Activated CD8-positive, alpha-beta T cell treated with anti-CD3 and anti-CD28 coated beads for 36 hours (primary cell): Measurements from ENCODE around the gene RPH3AL. TPM values are rescaled to one million over a fixed set of nuclear protein-coding genes. Genes with fewer than 3 reads are reported as not detected.

Experiments
- ATAC-seq: fragments of 200-7000 bp; cut with Tn5 transposase; one replicate; pipeline ENCODE4 v1.10.0; 2021; ENCODE audit warnings: mild to moderate bottlenecking, moderate library complexity
- CTCF ChIA-PET: fragments of 350-600 bp; sonication (Branson Sonifier 250); formaldehyde crosslinking; loops from one replicate; lab custom pipeline; 2021; ENCODE audit warnings: antibody characterized with exemption; lab: Charles Lee
- POLR2A ChIA-PET: fragments of 350-600 bp; sonication (Branson Sonifier 250); formaldehyde crosslinking; loops from one replicate; lab custom pipeline; 2021; ENCODE audit warnings: antibody characterized with exemption; lab: Charles Lee
- DNase-seq: peaks from one replicate; pipeline ENCODE4 v3.0.0-alpha.2; 2020
- H3K27ac Mint-ChIP-seq: one replicate; pipeline ENCODE4 v1.8.0; 2021; ENCODE audit warnings: mild to moderate bottlenecking, mixed read lengths
- H3K27me3 Mint-ChIP-seq: one replicate; pipeline ENCODE4 v1.8.0; 2021; ENCODE audit warnings: mixed read lengths
- H3K36me3 Mint-ChIP-seq: one replicate; pipeline ENCODE4 v1.8.0; 2021; ENCODE audit warnings: low read depth, mixed read lengths
- H3K4me1 Mint-ChIP-seq: one replicate; pipeline ENCODE4 v1.8.0; 2021; ENCODE audit warnings: low read depth, mixed read lengths
- H3K4me3 Mint-ChIP-seq: one replicate; pipeline ENCODE4 v1.8.0; 2021; ENCODE audit warnings: mild to moderate bottlenecking, moderate library complexity, mixed read lengths
- H3K9me3 Mint-ChIP-seq: one replicate; pipeline ENCODE4 v1.8.0; 2021; ENCODE audit warnings: mixed read lengths
- CTCF ChIP-seq: fragments of 200-600 bp; IDR thresholded peaks from one replicate; pipeline ENCODE4 v1.8.0; 2022; ENCODE audit warnings: antibody characterized with exemption, mild to moderate bottlenecking
- intact Hi-C: fragments of 100-400 bp; cut with micrococcal nuclease; formaldehyde crosslinking; loops from one replicate; pipeline ENCODE4 v1.10.0; 2022
- total RNA-seq, 2 experiments: library from RNA; stranded (reverse); gene quantifications; one replicate each; pipeline ENCODE4 v1.2.3, GENCODE V29; 2021

The RPH3AL gene
- total RNA-seq, 2 experiments from 2014 or later = 0.72 to 1.1 TPM

- H3K9me3 Mint-ChIP-seq = no peaks in the 10 kb centered on the region
- peaks cover 20% of the 10 kb centered on the region for H3K4me1 Mint-ChIP-seq
- no peak for TF ChIP-seq CTCF
- CTCF ChIA-PET = no interaction called here
- no peak overlapping the region for H3K27ac Mint-ChIP-seq
- H3K27me3 Mint-ChIP-seq = no peaks in the 10 kb centered on the region
- intact Hi-C loops = no loop called here
- no peak overlapping the region for H3K4me3 Mint-ChIP-seq
- DNase-seq (no peak), ATAC-seq (no peak)
- no peaks in the 10 kb centered on the region for H3K36me3 Mint-ChIP-seq
- POLR2A ChIA-PET = interaction anchor here (1.3 kb wide), 1 partner anchor 15 kb away, joined by 4 read pairs; no protein-coding TSS in a partner anchor
Observed at GRCh38 chr17:338442-339192, 14.0 kb downstream of the RPH3AL start.

GRCh38 chr17:337866-338265 lies 14.7 kb downstream of the RPH3AL start:
- H3K9me3 Mint-ChIP-seq = no peaks in the 10 kb centered on the region
- peaks cover 24% of the 10 kb centered on the region for H3K4me1 Mint-ChIP-seq
- no peak overlapping the region for H3K27ac Mint-ChIP-seq
- intact Hi-C loops = no loop called here
- ChIA-PET CTCF (no interaction called here), POLR2A (no interaction called here)
- TF ChIP-seq CTCF = no peak
- no peak overlapping the region for H3K4me3 Mint-ChIP-seq
- no peaks in the 10 kb centered on the region for H3K27me3 Mint-ChIP-seq
- ATAC-seq = no peak
- no peaks in the 10 kb centered on the region for H3K36me3 Mint-ChIP-seq
- DNase-seq = no peak

GRCh38 chr17:337453-337852 lies 15.2 kb downstream of the RPH3AL start:
- intact Hi-C loops = no loop called here
- no peaks in the 10 kb centered on the region for H3K27me3 Mint-ChIP-seq
- TF ChIP-seq CTCF = no peak
- H3K4me1 Mint-ChIP-seq = peaks cover 24% of the 10 kb centered on the region
- H3K9me3 Mint-ChIP-seq = no peaks in the 10 kb centered on the region
- no peaks in the 10 kb centered on the region for H3K36me3 Mint-ChIP-seq
- H3K4me3 Mint-ChIP-seq = no peak overlapping the region
- POLR2A ChIA-PET = no interaction called here
- H3K27ac Mint-ChIP-seq = no peak overlapping the region
- CTCF ChIA-PET = no interaction called here
- DNase-seq = no peak
- ATAC-seq = no peak

- ChIA-PET CTCF (no interaction called here), POLR2A (no interaction called here)
- H3K27ac Mint-ChIP-seq = no peak overlapping the region
- H3K4me1 Mint-ChIP-seq = peaks cover 28% of the 10 kb centered on the region
- no peak for ATAC-seq
- no peaks in the 10 kb centered on the region for H3K36me3 Mint-ChIP-seq
- TF ChIP-seq CTCF = no peak
- H3K4me3 Mint-ChIP-seq = no peak overlapping the region
- intact Hi-C loops = no loop called here
- H3K9me3 Mint-ChIP-seq = no peaks in the 10 kb centered on the region
- no peaks in the 10 kb centered on the region for H3K27me3 Mint-ChIP-seq
- no peak for DNase-seq
Observed at GRCh38 chr17:337022-337420, 15.6 kb downstream of the RPH3AL start.

GRCh38 chr17:336110-337021 lies 16.2 kb downstream of the RPH3AL start:
- intact Hi-C loops = no loop called here
- DNase-seq = peak; percentile 31
- no peak overlapping the region for H3K27ac Mint-ChIP-seq

More at GRCh38 chr17:336110-337021, 16.2 kb downstream of the RPH3AL start:
- Mint-ChIP-seq H3K9me3 (no peaks in the 10 kb centered on the region), H3K36me3 (no peaks in the 10 kb centered on the region), H3K4me1 (peaks cover 35% of the 10 kb centered on the region), H3K27me3 (peaks cover 1% of the 10 kb centered on the region), H3K4me3 (no peak overlapping the region)
- no peak for TF ChIP-seq CTCF
- ATAC-seq = peak; percentile 37
- CTCF ChIA-PET = no interaction called here
- POLR2A ChIA-PET = no interaction called here
